HepG2 (cell line): ENCODE data around the gene MSTN. TPM values are rescaled to one million over a fixed set of nuclear protein-coding genes. Genes with fewer than 3 reads are reported as not detected.
A peak's percentile ranks its signal among the peaks of the same experiment; 100 is the strongest.

ENCODE experiments used
- ATAC-seq: fragments of 200-7000 bp; cut with Tn5 transposase; 3 replicates; pipeline ENCODE4 v1.9.1; 2020; ENCODE audit warnings: mild to moderate bottlenecking, moderate library complexity
- BruUV-seq: library from RNA; stranded (reverse); fragments of 400-500 nt; replicated peaks from 2 replicates; lab custom pipeline; 2021; lab: Mats Ljungman, UMichigan
- CTCF ChIA-PET: fragments of 300-600 bp; formaldehyde crosslinking; extraction: SDS; loops from one replicate; lab custom pipeline; 2021; ENCODE audit warnings: low total read pairs, inconsistent platforms, low intra/inter-chr PET ratio; lab: Yijun Ruan, JAX
- POLR2A ChIA-PET: fragments of 350-600 bp; sonication (Branson Sonifier 250); formaldehyde crosslinking; loops from one replicate; lab custom pipeline; 2020; ENCODE audit warnings: antibody characterized with exemption, inconsistent platforms; lab: Yijun Ruan, JAX
- DNase-seq: peaks from one replicate; pipeline ENCODE4 v3.0.0-alpha.2; 2015; ENCODE audit warnings: low spot score
- FAIRE-seq: peaks from 3 replicates; lab custom pipeline; 2011; peaks lifted over from hg19 to GRCh38; lab: Jason Lieb, UNC
- H2AFZ ChIP-seq: one replicate; pipeline ENCODE4 v1.6.1; 2011; ENCODE audit warnings: low read length, inconsistent platforms
- H3K27ac ChIP-seq: fragments of 300-600 bp; 3 replicates; pipeline ENCODE4 v1.8.0; 2011; ENCODE audit warnings: mixed run types, mild to moderate bottlenecking, mixed read lengths, low read length, inconsistent platforms; ENCODE audit not compliant: insufficient read depth; ENCODE audit errors: extremely low read length
- H3K27me3 ChIP-seq, 2 experiments: fragments of 200-600 bp in 1 of 2; 2 replicates in 1 of 2; 3 replicates in 1 of 2; pipeline versions ENCODE4 v1.6.0 to v1.8.0; 2011; ENCODE audit warnings: low read length in 2 of 2, mild to moderate bottlenecking in 2 of 2, moderate library complexity in 2 of 2, inconsistent platforms in 1 of 2; ENCODE audit not compliant: insufficient read depth in 2 of 2, control insufficient read depth in 1 of 2
- H3K36me3 ChIP-seq, 2 experiments: fragments of 200-600 bp in 1 of 2; replicated peaks in 1 of 2; 2 replicates in 1 of 2; 3 replicates in 1 of 2; pipeline versions ENCODE4 v1.5.1 to v1.8.0; 2011; ENCODE audit warnings: low read length in 2 of 2, inconsistent platforms in 1 of 2; ENCODE audit not compliant: insufficient read depth in 2 of 2, control insufficient read depth in 1 of 2
- H3K4me1 ChIP-seq: 2 replicates; pipeline ENCODE4 v1.5.1; 2012; ENCODE audit warnings: low read length, inconsistent platforms; ENCODE audit not compliant: insufficient read depth
- H3K4me2 ChIP-seq: 2 replicates; pipeline ENCODE4 v1.6.0; 2011; ENCODE audit warnings: low read depth, low read length, inconsistent platforms
- H3K4me3 ChIP-seq, 3 experiments: fragments of 200-600 bp in 1 of 3; sonication (generic), shearing (Covaris generic) in 1 of 3; replicated peaks in 1 of 3; 2 replicates each; pipeline ENCODE4 v1.5.1; 2011 to 2016; ENCODE audit warnings: low read length in 3 of 3, inconsistent platforms in 2 of 3, low read depth in 2 of 3, mild to moderate bottlenecking in 2 of 3, control low read depth in 1 of 3, mixed read lengths in 1 of 3; ENCODE audit not compliant: insufficient read depth in 1 of 3
- H3K79me2 ChIP-seq: one replicate; pipeline ENCODE4 v1.6.1; 2011; ENCODE audit warnings: low read length, inconsistent platforms; ENCODE audit not compliant: insufficient read depth
- H3K9ac ChIP-seq: 2 replicates; pipeline ENCODE4 v1.6.0; 2011; ENCODE audit warnings: mild to moderate bottlenecking, low read depth, low read length, inconsistent platforms; ENCODE audit not compliant: insufficient read depth
- H3K9me3 ChIP-seq: 2 replicates; pipeline ENCODE4 v1.5.1; 2012; ENCODE audit warnings: mild to moderate bottlenecking, low read length
- H4K20me1 ChIP-seq: 2 replicates; pipeline ENCODE4 v1.6.0; 2011; ENCODE audit warnings: inconsistent platforms, mild to moderate bottlenecking, low read length, moderate library complexity; ENCODE audit not compliant: insufficient read depth
- ERF ChIP-seq: IDR thresholded peaks from 2 replicates; pipeline ENCODE4 v1.6.1; 2018; ENCODE audit warnings: missing biosample characterization, missing genetic modification reagents
- HOXA9 ChIP-seq: sonication (generic); formaldehyde crosslinking; IDR thresholded peaks from 2 replicates; pipeline ENCODE4 v1.8.1; 2022; ENCODE audit warnings: missing genetic modification reagents, mild to moderate bottlenecking, moderate library complexity, borderline replicate concordance
- JUN ChIP-seq: sonication (generic); formaldehyde crosslinking; IDR thresholded peaks from 2 replicates; pipeline ENCODE4 v1.4.0; 2020; ENCODE audit warnings: mild to moderate bottlenecking, missing genetic modification reagents
- KDM6A ChIP-seq: IDR thresholded peaks from 2 replicates; pipeline ENCODE4 v1.6.1; 2016; ENCODE audit warnings: low read depth
- KLF6 ChIP-seq: IDR thresholded peaks from 2 replicates; pipeline ENCODE4 v1.8.0; 2016; ENCODE audit warnings: missing biosample characterization, missing genetic modification reagents
- PHF8 ChIP-seq: sonication (generic); formaldehyde crosslinking; IDR thresholded peaks from 2 replicates; pipeline ENCODE4 v1.5.0; 2020; ENCODE audit warnings: missing genetic modification reagents
- PLSCR1 ChIP-seq: sonication (generic); formaldehyde crosslinking; IDR thresholded peaks from 2 replicates; pipeline ENCODE4 v1.5.0; 2020; ENCODE audit warnings: missing genetic modification reagents, mild to moderate bottlenecking, borderline replicate concordance
- RAD51 ChIP-seq: fragments of 450-650 bp; IDR thresholded peaks from 2 replicates; pipeline ENCODE4 v1.6.1; 2016; ENCODE audit warnings: borderline replicate concordance
- SIN3A ChIP-seq: IDR thresholded peaks from 2 replicates; pipeline ENCODE4 v1.6.1; 2011; ENCODE audit warnings: low read depth, mild to moderate bottlenecking, control low read depth, low read length, borderline replicate concordance
- U2AF1 ChIP-seq: fragments of 200-400 bp; formaldehyde crosslinking; optimal IDR thresholded peaks from 2 replicates; pipeline ENCODE3; 2017; ENCODE audit warnings: mild to moderate bottlenecking, low read depth, low read length
- ZBTB40 ChIP-seq, 2 experiments: fragments of 450-650 bp in 1 of 2; sonication (generic) in 1 of 2; formaldehyde crosslinking in 1 of 2; IDR thresholded peaks; 2 replicates each; pipeline versions ENCODE4 v1.6.1 to v1.8.0; 2016 to 2022; ENCODE audit warnings: antibody characterized with exemption in 1 of 2, mild to moderate bottlenecking in 1 of 2, missing genetic modification reagents in 1 of 2
- ZEB1 ChIP-seq: IDR thresholded peaks from 2 replicates; pipeline ENCODE4 v1.6.1; 2012; ENCODE audit warnings: mild to moderate bottlenecking, low read depth, inconsistent platforms; ENCODE audit not compliant: insufficient replicate concordance
- ZNF282 ChIP-seq: fragments of 450-650 bp; IDR thresholded peaks from 2 replicates; pipeline ENCODE4 v1.6.1; 2018; ENCODE audit not compliant: partially characterized antibody
- ZNF550 ChIP-seq: sonication (generic); formaldehyde crosslinking; IDR thresholded peaks from 2 replicates; pipeline ENCODE4 v1.4.0; 2020; ENCODE audit warnings: mild to moderate bottlenecking, missing genetic modification reagents, borderline replicate concordance
- ZNF580 ChIP-seq: IDR thresholded peaks from 2 replicates; pipeline ENCODE4 v1.6.1; 2016; ENCODE audit warnings: low read depth, borderline replicate concordance
- WGBS: methylation state at CpG from one replicate; pipeline ENCODE4 v1.1.6; 2017; ENCODE audit warnings: low lambda C conversion rate; 5-methylcytosine and 5-hydroxymethylcytosine counted together
- in situ Hi-C: cut with HindIII; loops from 2 replicates; pipeline ENCODE4 v1.10.0; 2017; ENCODE audit warnings: low pct_unique_long_range_greater_than_20kb; ENCODE audit not compliant: extremely low pct_ligation_motif_present
- intact Hi-C: fragments of 100-400 bp; cut with micrococcal nuclease; formaldehyde crosslinking; loops from one replicate; pipeline ENCODE4 v1.10.0; 2022; ENCODE audit not compliant: unreplicated experiment
- polyA plus RNA-seq, 8 experiments: library from polyadenylated mRNA; depleted of rRNA in 3 of 8; stranded (reverse) in 7 of 8; unstranded in 1 of 8; fragments of >200 nt; fragmentation: Illumina TruSeq in 4 of 8; extraction: Trizol in 4 of 8; gene quantifications; 2 replicates each; pipeline versions ENCODE4 v1.2.1 to v1.2.3, GENCODE V29; 2011 to 2016; ENCODE audit warnings: low read depth in 4 of 8, missing spikeins in 1 of 8, mixed read lengths in 1 of 8; ENCODE audit not compliant: insufficient read depth in 1 of 8
- total RNA-seq, 5 experiments: library from RNA; depleted of rRNA; stranded (reverse); fragments of >200 nt; fragmentation: Illumina TruSeq; extraction: Trizol; gene quantifications; 2 replicates each; pipeline ENCODE4 v1.2.3, GENCODE V29; 2016; ENCODE audit warnings: low read depth in 1 of 5

The MSTN gene
- total and polyA plus RNA-seq, 2 of the 13 experiments (the other 11 are each of a cell fraction or from before 2014, with no cell fraction given): 0.04 TPM; not detected in 1

GRCh38 chr2:190084704-190085103 is 22.2 kb upstream of the MSTN start:
- DNase-seq (no peak), ATAC-seq (peak; percentile 74)
- no peaks in the 10 kb centered on the region for H3K4me1 ChIP-seq
- no peaks in the 10 kb centered on the region for H3K36me3 ChIP-seq
- no peaks in the 10 kb centered on the region for H3K9me3 ChIP-seq
- no peak overlapping the region for H3K4me3 ChIP-seq
- BruUV-seq: no TSS peak
- H3K79me2 ChIP-seq: no peaks in the 10 kb centered on the region
- ChIA-PET CTCF (no interaction called here), POLR2A (no interaction called here)
- TF ChIP-seq ZNF550 (CRISPR knock-in tag) (no peak), SIN3A (no peak), ZNF580 (CRISPR knock-in tag) (no peak), RAD51 (no peak), KDM6A (CRISPR knock-in tag) (no peak), HOXA9 (CRISPR knock-in tag) (no peak), KLF6 (no peak), ZBTB40 (IDR thresholded peaks at IDR 0.05) (no peak), ZBTB40 (CRISPR knock-in tag; IDR thresholded peaks at IDR 0.05) (no peak), PLSCR1 (CRISPR knock-in tag) (no peak), ZEB1 (no peak), ERF (CRISPR knock-in tag) (no peak), JUN (no peak), ZNF282 (no peak), U2AF1 (no peak), PHF8 (no peak)
- TF ChIP-seq, all 625 proteins: peak for 0
- Histone ChIP-seq H4K20me1 (no peaks in the 10 kb centered on the region), H3K9ac (no peak overlapping the region), H2AFZ (no peak overlapping the region), H3K27me3 (no peaks in the 10 kb centered on the region), H3K27ac (no peak overlapping the region), H3K4me2 (no peak overlapping the region)
- WGBS: 12% methylated on average over 2 of the region's 2 CpGs
- FAIRE-seq: no peak
- in situ Hi-C loops: loop anchor here (5.0 to 10.0 kb wide), 3 partner anchors 193 to 430 kb away; partner anchors contain the start of gene HIBCH
- intact Hi-C loops: loop anchor here (10.0 kb wide), 1 partner anchor 600 kb away; no protein-coding TSS in a partner anchor
